H1 (cell line): ENCODE measurements around the gene DPM2.

Experiments
- EP300 ChIP-seq, 2 experiments: IDR thresholded peaks; 1 replicate in 1 of 2; 2 replicates in 1 of 2; pipeline ENCODE4 v1.6.1; 2011 to 2012; ENCODE audit warnings: low read depth in 2 of 2, low read length in 2 of 2, mild to moderate bottlenecking in 2 of 2, borderline replicate concordance in 1 of 2, inconsistent platforms in 1 of 2, moderate library complexity in 1 of 2
- NRF1 ChIP-seq: IDR thresholded peaks from 2 replicates; pipeline ENCODE4 v1.6.1; 2011; ENCODE audit warnings: mild to moderate bottlenecking, low read depth, low read length, improper control_type of control experiment
- PHF8 ChIP-seq: fragments of 200-600 bp; sonication (generic); conservative IDR thresholded peaks from 2 replicates; pipeline ENCODE4 v1.7.1; 2012; ENCODE audit warnings: low read depth, mild to moderate bottlenecking, inconsistent platforms, low read length, moderate library complexity
- POLR2A ChIP-seq, 2 experiments: IDR thresholded peaks; 1 replicate in 1 of 2; 2 replicates in 1 of 2; pipeline ENCODE4 v1.6.1; 2011; ENCODE audit warnings: low read depth in 2 of 2, low read length in 2 of 2, mild to moderate bottlenecking in 2 of 2; ENCODE audit errors: control extremely low read depth in 1 of 2
- POLR2AphosphoS5 ChIP-seq: IDR thresholded peaks from 2 replicates; pipeline ENCODE4 v1.6.1; 2011; ENCODE audit warnings: low read depth, low read length
- RAD21 ChIP-seq, 2 experiments: IDR thresholded peaks in 1 of 2; conservative IDR thresholded peaks in 1 of 2; 2 replicates each; pipeline ENCODE4 v1.6.1; 2011; ENCODE audit warnings: low read depth in 2 of 2, low read length in 2 of 2, improper control_type of control experiment in 1 of 2, inconsistent platforms in 1 of 2, mild to moderate bottlenecking in 1 of 2, moderate library complexity in 1 of 2
- RBBP5 ChIP-seq: IDR thresholded peaks from 2 replicates; pipeline ENCODE4 v1.7.1; 2012; ENCODE audit warnings: low read depth, mild to moderate bottlenecking, inconsistent platforms, low read length, moderate library complexity, borderline replicate concordance
- RFX5 ChIP-seq: IDR thresholded peaks from 2 replicates; pipeline ENCODE4 v1.6.1; 2011; ENCODE audit warnings: low read depth, low read length, improper control_type of control experiment, borderline replicate concordance
- TF ChIP-seq, protein P1 (sequence below), 3 experiments: IDR thresholded peaks; 1 replicate in 2 of 3; 2 replicates in 1 of 3; pipeline versions ENCODE4 v1.5.1 to v1.6.1; 2011; ENCODE audit warnings: low read length in 3 of 3, mild to moderate bottlenecking in 3 of 3, inconsistent platforms in 2 of 3, low read depth in 1 of 3, moderate library complexity in 1 of 3; ENCODE audit not compliant: insufficient read depth in 1 of 3; ENCODE audit errors: control extremely low read depth in 1 of 3

GRCh38 chr9:127920794-127921193 lies 16.9 kb downstream of the DPM2 start:
- TF ChIP-seq RFX5 (no peak), RAD21 (IDR thresholded peaks at IDR 0.05 in 1 of 2, conservative IDR thresholded peaks at IDR 0.05 in 1 of 2; ENCODE audit: low read depth in 2 of 2, low read length in 2 of 2) (no peak), RBBP5 (no peak), POLR2AphosphoS5 (no peak), PHF8 (no peak), NRF1 (no peak), EP300 (IDR thresholded peaks at IDR 0.05; ENCODE audit: borderline replicate concordance in 1 of 2, low read depth in 2 of 2, low read length in 2 of 2) (no peak), POLR2A (IDR thresholded peaks at IDR 0.05; ENCODE audit: control extremely low read depth in 1 of 2, low read depth in 2 of 2, low read length in 2 of 2) (no peak)
- TF ChIP-seq, protein P1, sequence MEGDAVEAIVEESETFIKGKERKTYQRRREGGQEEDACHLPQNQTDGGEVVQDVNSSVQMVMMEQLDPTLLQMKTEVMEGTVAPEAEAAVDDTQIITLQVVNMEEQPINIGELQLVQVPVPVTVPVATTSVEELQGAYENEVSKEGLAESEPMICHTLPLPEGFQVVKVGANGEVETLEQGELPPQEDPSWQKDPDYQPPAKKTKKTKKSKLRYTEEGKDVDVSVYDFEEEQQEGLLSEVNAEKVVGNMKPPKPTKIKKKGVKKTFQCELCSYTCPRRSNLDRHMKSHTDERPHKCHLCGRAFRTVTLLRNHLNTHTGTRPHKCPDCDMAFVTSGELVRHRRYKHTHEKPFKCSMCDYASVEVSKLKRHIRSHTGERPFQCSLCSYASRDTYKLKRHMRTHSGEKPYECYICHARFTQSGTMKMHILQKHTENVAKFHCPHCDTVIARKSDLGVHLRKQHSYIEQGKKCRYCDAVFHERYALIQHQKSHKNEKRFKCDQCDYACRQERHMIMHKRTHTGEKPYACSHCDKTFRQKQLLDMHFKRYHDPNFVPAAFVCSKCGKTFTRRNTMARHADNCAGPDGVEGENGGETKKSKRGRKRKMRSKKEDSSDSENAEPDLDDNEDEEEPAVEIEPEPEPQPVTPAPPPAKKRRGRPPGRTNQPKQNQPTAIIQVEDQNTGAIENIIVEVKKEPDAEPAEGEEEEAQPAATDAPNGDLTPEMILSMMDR (IDR thresholded peaks at IDR 0.05; ENCODE audit: control extremely low read depth in 1 of 3, insufficient read depth in 1 of 3, low read depth in 1 of 3, low read length in 3 of 3) = no peak
